ENCODE measurements around the gene ARSA. TPM values are rescaled to one million over a fixed set of nuclear protein-coding genes. Genes with fewer than 3 reads are reported as not detected.
A peak's percentile ranks its signal among the peaks of the same experiment; 100 is the strongest.
"Not testable (repeated sequence)": the region's sequence is repeated elsewhere in the genome, so short reads cannot be mapped to it uniquely, and the experiment has no call there.

ARSA gene
- 30.1 TPM for total RNA-seq

GRCh38 chr22:50627642-50628542 is at the start of gene ARSA:
Gene ARSA, minus strand, starts transcription at chr22:50628152. Its CDS starts 373 bp downstream, at chr22:50627779.
- peak; percentile 85 for ATAC-seq

- no peak for ATAC-seq
Measured at GRCh38 chr22:50676661-50677492, 48.9 kb upstream of the ARSA start.

- no peak for ATAC-seq
Measured at GRCh38 chr22:50676180-50676636, 48.3 kb upstream of the ARSA start.

GRCh38 chr22:50675553-50676179 is 47.7 kb upstream of the ARSA start:
- ATAC-seq, result no peak

- peak; percentile 78 for ATAC-seq
Measured at GRCh38 chr22:50674606-50675552, 46.9 kb upstream of the ARSA start.

GRCh38 chr22:50674130-50674500 is 46.2 kb upstream of the ARSA start:
- ATAC-seq, result no peak

- no peak for ATAC-seq
Measured at GRCh38 chr22:50673231-50674129, 45.5 kb upstream of the ARSA start.

GRCh38 chr22:50672471-50673230 is 44.7 kb upstream of the ARSA start, which contains the start of gene SHANK3:
Gene SHANK3, plus strand, starts transcription at chr22:50672823.
- peak; percentile 45 for ATAC-seq

- no peak for ATAC-seq
Measured at GRCh38 chr22:50672041-50672440, 44.1 kb upstream of the ARSA start.

- ATAC-seq, result no peak
Measured at GRCh38 chr22:50671641-50672040, 43.7 kb upstream of the ARSA start.

GRCh38 chr22:50670914-50671538 is 43.1 kb upstream of the ARSA start:
- no peak for ATAC-seq

GRCh38 chr22:50670513-50670912 is 42.6 kb upstream of the ARSA start:
- ATAC-seq, result no peak

- no peak for ATAC-seq
Measured at GRCh38 chr22:50665738-50666137, 37.8 kb upstream of the ARSA start.

GRCh38 chr22:50665212-50665611 is 37.3 kb upstream of the ARSA start:
- ATAC-seq, result no peak

- no peak for ATAC-seq
Measured at GRCh38 chr22:50660306-50660705, 32.4 kb upstream of the ARSA start.

- not testable (repeated sequence) for ATAC-seq
Measured at GRCh38 chr22:50659711-50660110, 31.8 kb upstream of the ARSA start.

GRCh38 chr22:50657925-50658324 is 30.0 kb upstream of the ARSA start:
- no peak for ATAC-seq

GRCh38 chr22:50656122-50657070 is 28.4 kb upstream of the ARSA start:
- peak; percentile 74 for ATAC-seq
